SH-SY5Y (cell line): ENCODE data around the gene YIPF4.

ENCODE experiments used
- GATA2 ChIP-seq: IDR thresholded peaks from 2 replicates; pipeline ENCODE4 v1.6.1; 2011; ENCODE audit warnings: mild to moderate bottlenecking, low read depth, low read length
- GATA3 ChIP-seq: IDR thresholded peaks from 2 replicates; pipeline ENCODE4 v1.6.1; 2011; ENCODE audit warnings: low read depth, mild to moderate bottlenecking, low read length, moderate library complexity

Gene YIPF4

DNA sequence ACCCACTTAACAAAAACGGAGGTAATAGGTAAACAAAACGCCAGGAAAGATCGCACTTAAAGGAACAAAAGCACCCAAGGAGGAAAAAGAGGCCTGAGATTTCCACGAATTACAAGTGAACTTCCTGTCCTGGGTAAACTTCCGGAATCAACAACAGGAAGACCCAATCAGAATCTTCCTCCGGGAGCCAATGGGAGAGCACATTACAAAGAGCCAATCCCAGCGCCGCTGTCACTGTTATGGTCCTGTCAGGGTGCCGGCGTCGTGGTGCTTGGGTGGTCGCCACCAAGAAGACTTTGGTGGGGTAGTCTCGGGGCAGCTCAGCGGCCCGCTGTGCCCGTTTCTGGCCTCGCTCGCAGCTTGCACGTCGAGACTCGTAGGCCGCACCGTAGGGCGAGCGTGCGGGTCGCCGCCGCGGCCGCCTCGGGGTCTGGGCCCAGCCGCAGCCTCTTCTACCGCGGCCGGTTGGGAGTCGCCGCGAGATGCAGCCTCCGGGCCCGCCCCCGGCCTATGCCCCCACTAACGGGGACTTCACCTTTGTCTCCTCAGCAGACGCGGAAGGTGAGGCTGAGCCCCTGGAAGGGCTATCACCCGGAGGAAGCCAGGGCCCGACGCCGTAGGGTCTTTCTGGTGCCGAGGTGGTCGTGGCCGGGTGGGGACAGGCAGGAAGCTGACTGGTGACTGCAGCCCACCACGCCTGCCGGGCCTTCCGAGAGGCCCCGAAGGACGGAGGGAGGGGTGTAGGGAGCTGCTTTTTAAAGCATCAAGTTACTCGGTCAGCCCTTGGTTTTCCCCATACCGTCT lies at the start of gene YIPF4:
TSS of gene YIPF4 (plus strand) at position 231 of the 804 bp plus-strand sequence. CDS start at position 483, 252 bp downstream.
- TF ChIP-seq GATA2 (no peak), GATA3 (no peak)

DNA sequence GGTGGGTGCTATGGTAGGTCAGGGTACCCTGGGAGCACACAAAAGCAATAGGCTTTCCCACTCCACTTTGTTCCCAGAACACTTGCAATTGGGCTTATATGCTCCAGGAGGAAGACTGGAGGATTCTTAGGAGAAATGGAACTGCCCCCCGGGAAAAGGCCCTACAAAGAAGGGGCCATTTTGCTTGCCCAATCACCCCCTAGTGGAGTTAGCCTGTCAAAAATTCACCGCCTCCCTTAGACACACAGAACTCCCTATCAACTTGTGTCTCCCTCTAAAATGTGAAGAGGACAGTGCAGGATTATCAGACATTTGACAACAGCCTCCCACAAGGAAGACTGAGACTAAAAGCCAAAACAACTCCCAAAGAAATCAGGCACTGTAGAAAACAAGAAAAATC lies 49.5 kb upstream of the YIPF4 start:
- no peak for TF ChIP-seq GATA2

DNA sequence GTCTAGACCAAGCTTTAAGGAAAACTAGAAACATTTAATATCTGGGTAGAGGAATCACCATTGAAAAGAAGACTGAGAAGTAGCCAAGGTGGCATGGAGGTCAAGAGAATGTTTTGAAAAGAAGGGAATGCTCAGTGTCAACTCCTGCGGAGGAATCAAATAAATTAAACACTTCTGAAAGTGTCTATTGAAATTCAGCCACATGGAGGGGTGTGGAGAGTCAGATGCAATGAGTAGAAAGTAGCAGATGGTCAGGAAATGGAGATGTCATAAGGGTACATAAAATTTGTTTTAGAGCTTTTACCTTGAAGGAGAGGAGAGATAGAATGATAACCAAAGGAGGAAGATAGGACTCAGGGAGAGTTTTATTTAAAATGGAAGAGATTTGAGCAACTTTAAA lies 48.1 kb upstream of the YIPF4 start:
- no peak for TF ChIP-seq GATA3
- no peak for TF ChIP-seq GATA2

DNA sequence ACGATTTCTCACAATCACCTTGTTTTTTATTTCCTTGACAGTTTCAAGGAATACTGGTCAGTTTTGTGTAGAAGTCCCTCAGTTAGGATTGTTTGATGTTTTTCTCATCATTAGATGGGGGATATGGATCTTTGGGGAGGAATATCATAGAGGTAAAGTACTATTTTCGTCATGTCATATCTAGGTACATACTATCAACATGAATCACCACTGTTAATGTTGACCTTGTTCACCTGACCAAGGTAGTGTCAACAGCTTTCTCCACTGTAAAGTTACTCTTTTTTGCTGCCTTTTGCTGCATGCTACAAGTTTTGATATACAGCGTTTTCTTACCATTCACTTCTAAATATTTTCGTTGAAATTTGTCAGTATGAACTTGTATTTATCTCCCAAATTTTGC lies 45.7 kb upstream of the YIPF4 start:
- TF ChIP-seq GATA2 (no peak), GATA3 (no peak)

DNA sequence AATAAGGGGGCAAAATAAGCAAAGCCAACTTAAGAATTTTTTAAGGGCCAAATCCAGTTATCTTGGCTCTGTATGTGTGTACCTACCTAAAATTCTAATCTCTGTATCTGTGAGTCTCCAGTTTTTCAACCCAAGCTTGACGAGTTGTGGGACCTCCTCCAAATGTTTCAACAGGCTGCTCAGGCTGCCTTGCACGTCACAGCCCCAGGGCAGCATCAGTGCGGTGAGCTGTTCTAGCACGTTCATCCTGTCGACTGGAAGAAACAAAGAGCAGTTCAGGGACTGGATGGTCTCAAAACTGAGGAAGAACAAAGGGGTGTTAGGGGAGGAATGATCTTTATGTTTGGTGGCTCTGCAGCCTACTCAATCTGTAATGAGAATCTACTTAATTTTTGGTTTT lies 42.4 kb upstream of the YIPF4 start:
- TF ChIP-seq GATA3: no peak
- TF ChIP-seq GATA2: no peak

DNA sequence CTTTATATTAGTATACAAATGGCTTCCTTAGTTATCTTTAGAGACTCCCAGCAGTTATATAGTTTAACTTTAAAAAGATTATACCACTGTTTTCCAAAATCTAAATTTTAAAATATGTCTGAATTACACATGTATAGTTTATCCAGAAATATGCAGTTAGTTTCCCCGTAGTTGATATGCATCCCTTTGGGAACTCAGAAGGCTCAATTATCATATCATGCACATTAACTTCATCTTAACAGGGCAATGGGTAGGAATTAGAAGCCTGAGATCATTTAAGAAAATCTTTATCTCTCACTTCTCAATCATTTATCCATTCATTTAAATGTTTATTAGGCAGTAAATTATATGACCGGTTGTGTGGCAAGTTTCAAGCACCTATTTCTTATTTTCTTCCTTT lies 40.2 kb upstream of the YIPF4 start:
- no peak for TF ChIP-seq GATA2
- no peak for TF ChIP-seq GATA3

DNA sequence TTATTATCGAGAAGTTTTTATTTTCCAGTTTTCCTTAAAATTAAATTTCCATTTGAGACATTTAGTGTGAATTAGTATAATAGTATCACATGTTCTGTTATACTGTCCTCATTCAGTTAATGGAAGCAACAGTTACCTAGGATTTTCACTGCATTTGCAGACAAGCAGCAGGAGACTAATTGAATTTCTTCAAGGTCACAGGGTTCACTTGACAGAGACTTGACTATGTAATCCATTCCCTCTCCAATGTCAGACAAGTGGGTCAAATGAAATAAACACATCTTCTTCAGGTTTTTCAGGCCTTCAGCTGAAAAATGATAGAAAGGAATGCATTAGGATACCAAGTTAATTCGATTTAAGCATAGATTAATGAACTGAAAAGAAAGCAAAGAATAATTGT lies 39.7 kb upstream of the YIPF4 start:
- TF ChIP-seq GATA3 (no peak), GATA2 (no peak)

- TF ChIP-seq GATA3 (no peak), GATA2 (no peak)
These were observed 35.4 kb upstream of the YIPF4 start for GRCh38 chr2:32242331-32242730.

DNA sequence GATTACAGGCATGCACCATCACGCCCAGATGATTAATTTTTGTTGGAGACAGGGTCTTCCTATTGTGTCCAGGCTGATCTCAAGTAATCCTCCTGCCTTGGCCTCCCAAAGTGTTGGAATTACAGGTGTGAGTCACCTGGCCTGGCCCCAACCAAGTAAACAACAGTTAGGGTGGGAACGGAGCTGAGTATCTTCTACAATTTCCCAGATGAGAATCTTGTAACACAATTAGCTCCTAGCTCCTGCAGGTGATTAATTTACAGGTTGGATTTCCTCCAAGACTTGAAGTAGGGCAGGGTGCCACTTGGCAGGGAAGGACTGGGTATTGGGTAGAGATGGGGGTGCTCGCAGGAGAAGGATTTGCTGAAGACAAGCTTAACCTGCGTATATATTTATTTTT lies 30.8 kb upstream of the YIPF4 start:
- TF ChIP-seq GATA2 (no peak), GATA3 (no peak)

DNA sequence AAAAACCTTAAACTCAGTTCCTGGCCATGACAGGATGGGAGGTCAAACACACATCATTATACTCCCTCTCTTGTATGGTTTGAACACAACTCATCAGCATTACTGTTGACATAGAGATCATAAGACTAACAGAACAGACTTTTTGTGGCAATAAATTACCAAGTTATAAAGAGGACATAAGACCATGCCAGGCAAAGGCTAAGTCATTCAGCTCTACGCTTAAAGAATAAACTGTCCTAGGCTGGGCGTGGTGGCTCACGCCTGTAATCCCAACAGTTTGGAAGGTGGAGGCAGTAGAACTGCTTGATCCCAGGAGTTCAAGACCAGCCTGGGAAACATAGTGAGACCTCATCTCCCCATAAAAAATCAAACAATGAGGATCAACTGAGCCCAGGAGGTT lies 29.4 kb upstream of the YIPF4 start:
- TF ChIP-seq GATA3: no peak
- no peak for TF ChIP-seq GATA2

GRCh38 chr2:32249731-32250236 lies 27.9 kb upstream of the YIPF4 start:
- TF ChIP-seq GATA3: no peak
- no peak for TF ChIP-seq GATA2

DNA sequence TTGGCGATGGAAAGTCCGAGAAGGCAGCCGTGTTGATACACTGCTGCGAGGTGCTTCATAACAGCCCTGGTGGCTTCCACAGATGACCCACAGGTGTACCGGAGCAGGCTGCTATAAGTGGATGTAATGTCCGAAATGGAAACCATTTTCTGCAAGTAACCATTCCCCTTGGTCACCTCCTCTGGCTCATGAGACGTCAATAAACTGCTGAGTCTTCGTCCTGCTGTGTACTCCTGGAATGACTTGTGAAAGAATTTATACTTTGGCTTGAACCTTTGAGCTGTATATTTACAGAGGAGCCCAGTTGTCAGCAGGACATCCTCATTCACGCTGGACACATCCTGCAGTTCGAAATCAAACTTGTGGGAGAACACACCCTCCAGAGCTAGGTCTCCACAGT lies 27.4 kb upstream of the YIPF4 start:
- TF ChIP-seq GATA3 (no peak), GATA2 (no peak)

- TF ChIP-seq GATA2 (no peak), GATA3 (no peak)
These were observed 19.5 kb upstream of the YIPF4 start for GRCh38 chr2:32258242-32258641.

DNA sequence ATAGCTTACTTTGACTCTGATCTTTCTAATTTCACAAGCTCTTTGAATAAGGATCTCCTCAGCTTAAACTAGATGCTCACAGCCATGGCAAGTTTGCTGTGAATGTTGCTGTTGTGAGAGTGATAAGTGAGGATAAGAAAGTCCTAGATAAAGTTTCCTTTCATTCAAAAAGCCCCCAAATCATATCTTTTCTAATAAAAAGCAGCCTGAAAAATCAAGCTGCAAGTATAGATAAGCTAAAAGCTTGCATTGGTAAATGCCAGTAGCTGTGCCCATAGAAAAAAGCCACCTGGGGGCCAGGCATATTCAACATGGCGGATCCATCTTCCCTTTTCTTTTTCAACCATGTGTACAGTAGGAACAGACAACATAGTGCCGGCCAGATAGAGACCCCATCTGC lies 17.3 kb upstream of the YIPF4 start:
- TF ChIP-seq GATA3 (no peak), GATA2 (no peak)

DNA sequence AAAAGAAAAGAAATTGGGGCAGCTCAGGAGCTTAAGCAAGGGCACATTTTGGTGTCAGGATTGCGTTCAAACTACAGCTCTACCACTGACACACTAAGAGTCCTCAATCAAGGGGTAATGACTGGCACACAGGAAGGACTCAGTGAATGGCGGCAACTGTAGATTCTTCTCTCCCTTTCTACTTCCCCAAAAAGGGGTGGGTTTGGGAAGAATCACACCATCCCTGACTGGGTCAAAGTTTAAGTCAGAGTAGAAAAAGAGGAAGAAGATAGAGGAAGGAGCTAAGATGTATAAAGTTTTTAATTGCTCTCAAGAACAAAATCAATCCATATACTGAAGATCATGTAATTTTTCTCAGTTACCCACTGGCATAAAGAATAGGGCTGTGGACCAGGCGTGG lies 15.6 kb upstream of the YIPF4 start:
- no peak for TF ChIP-seq GATA2
- TF ChIP-seq GATA3: no peak

DNA sequence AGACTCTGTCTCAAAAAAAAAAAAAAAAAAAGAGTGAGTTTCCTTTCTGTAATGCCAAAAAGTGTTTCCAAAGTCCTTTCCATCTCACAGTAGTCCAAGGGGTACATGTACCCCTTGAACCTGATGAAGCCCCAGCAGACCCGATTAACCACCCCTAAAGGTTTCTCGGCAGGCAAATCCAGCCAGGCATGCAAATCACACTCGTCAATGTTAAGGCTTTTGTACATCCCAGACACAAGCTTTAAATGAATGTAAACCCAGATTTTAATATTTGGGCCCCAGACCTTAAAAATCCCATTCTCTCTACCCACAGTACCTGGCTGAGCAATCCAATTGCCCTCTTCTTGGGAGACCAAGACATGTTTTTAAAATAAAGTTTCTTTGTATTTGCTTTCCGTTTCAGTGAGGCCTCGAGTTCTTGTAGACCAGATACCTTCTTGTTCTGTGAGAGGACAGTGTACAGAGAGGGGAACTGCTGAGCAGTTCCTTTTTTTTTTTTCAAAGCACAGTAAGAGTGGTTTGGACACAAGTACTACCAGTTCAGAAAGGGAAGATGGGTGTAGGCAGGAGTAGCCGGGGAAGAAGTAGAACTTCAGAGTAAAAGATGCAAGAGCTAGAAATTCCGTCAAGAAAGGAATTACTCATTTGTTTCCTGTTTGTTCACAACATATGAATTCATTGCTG lies 13.1 kb upstream of the YIPF4 start, which contains the start of gene NLRC4:
TSS of gene NLRC4 (minus strand) at position 465 of the 684 bp plus-strand sequence. CDS start 8,111 bp downstream, outside the sequence.
- no peak for TF ChIP-seq GATA2
- no peak for TF ChIP-seq GATA3
